Fibroblast of lung (primary cell): ENCODE measurements around the gene ZNF385D. TPM values are rescaled to one million over a fixed set of nuclear protein-coding genes. Genes with fewer than 3 reads are reported as not detected.
A peak's percentile ranks its signal among the peaks of the same experiment; 100 is the strongest.

Experiments
- DNase-seq, 2 donors: peaks; one replicate each; pipeline versions ENCODE4 v3.0.0 to v3.0.0-alpha.2; 2010; ENCODE audit warnings: low read depth in 2 of 2
- H2AFZ ChIP-seq: 2 replicates; pipeline ENCODE4 v1.5.1; 2012; ENCODE audit warnings: low read length, control low read depth, inconsistent platforms
- H3K27ac ChIP-seq: 2 replicates; pipeline ENCODE4 v1.5.1; 2011; ENCODE audit warnings: low read length, control low read depth; ENCODE audit not compliant: insufficient read depth
- H3K27me3 ChIP-seq: 2 replicates; pipeline ENCODE4 v1.5.1; 2011; ENCODE audit warnings: mild to moderate bottlenecking, low read length; ENCODE audit not compliant: control insufficient read depth, insufficient read depth
- H3K36me3 ChIP-seq: 2 replicates; pipeline ENCODE4 v1.5.1; 2011; ENCODE audit warnings: low read length; ENCODE audit not compliant: control insufficient read depth, insufficient read depth
- H3K4me1 ChIP-seq: 2 replicates; pipeline ENCODE4 v1.5.1; 2011; ENCODE audit warnings: low read length; ENCODE audit not compliant: control insufficient read depth, insufficient read depth; ENCODE audit errors: extremely low read depth
- H3K4me2 ChIP-seq: 2 replicates; pipeline ENCODE4 v1.5.1; 2011; ENCODE audit warnings: low read length, control low read depth; ENCODE audit not compliant: insufficient read depth; ENCODE audit errors: extremely low read depth
- H3K4me3 ChIP-seq, 4 experiments: fragments of 200-600 bp in 1 of 4; sonication (generic) in 1 of 4; replicated peaks in 1 of 4; 2 replicates each; pipeline ENCODE4 v1.5.1; 2011 to 2016; ENCODE audit warnings: low read length in 4 of 4, low read depth in 3 of 4, mild to moderate bottlenecking in 3 of 4, control low read depth in 2 of 4, inconsistent platforms in 1 of 4, mixed read lengths in 1 of 4; ENCODE audit not compliant: insufficient read depth in 1 of 4; ENCODE audit errors: control extremely low read depth in 1 of 4
- H3K79me2 ChIP-seq: 2 replicates; pipeline ENCODE4 v1.5.1; 2012; ENCODE audit warnings: mild to moderate bottlenecking, low read length, inconsistent platforms; ENCODE audit not compliant: control insufficient read depth, insufficient read depth
- H3K9ac ChIP-seq: 2 replicates; pipeline ENCODE4 v1.5.1; 2011; ENCODE audit warnings: mild to moderate bottlenecking, low read length, control low read depth; ENCODE audit not compliant: insufficient read depth
- H3K9me3 ChIP-seq: 2 replicates; pipeline ENCODE4 v1.5.1; 2012; ENCODE audit warnings: low read depth, low read length; ENCODE audit not compliant: control insufficient read depth, insufficient read depth
- H4K20me1 ChIP-seq: 2 replicates; pipeline ENCODE4 v1.5.1; 2011; ENCODE audit warnings: low read length; ENCODE audit not compliant: control insufficient read depth, insufficient read depth; ENCODE audit errors: extremely low read depth
- CTCF ChIP-seq, 2 donors: IDR thresholded peaks in 1 of 2; conservative IDR thresholded peaks in 1 of 2; 1 replicate in 1 of 2; 2 replicates in 1 of 2; pipeline ENCODE4 v1.5.1; 2011 to 2012; ENCODE audit warnings: low read length in 2 of 2, control low read depth in 1 of 2, inconsistent platforms in 1 of 2, low read depth in 1 of 2, mild to moderate bottlenecking in 1 of 2
- EZH2 ChIP-seq: IDR thresholded peaks from 2 replicates; pipeline ENCODE4 v1.5.1; 2012; ENCODE audit warnings: low read length, control low read depth, mild to moderate bottlenecking; ENCODE audit errors: missing control alignments
- polyA plus RNA-seq, 2 donors: library from polyadenylated mRNA; depleted of rRNA in 1 of 2; stranded (reverse) in 1 of 2; unstranded in 1 of 2; fragments of >200 nt; gene quantifications; 2 replicates each; pipeline ENCODE4 v1.2.1, GENCODE V29; 2011 to 2012; ENCODE audit warnings: missing spikeins in 1 of 2
- total RNA-seq: library from RNA; depleted of rRNA; stranded (reverse); fragments of >200 nt; gene quantifications from 2 replicates; pipeline ENCODE4 v1.2.1, GENCODE V29; 2014

ZNF385D gene
- total and polyA plus RNA-seq, 2 donors (not counting 1 experiment from before 2014, with no cell fraction given) = 0.83 to 1.9 TPM

GRCh38 chr3:21449738-21450137 is 301.3 kb downstream of the ZNF385D start:
- H4K20me1 ChIP-seq = no peaks in the 10 kb centered on the region

GRCh38 chr3:21447476-21448151 is 303.4 kb downstream of the ZNF385D start:
- no peaks in the 10 kb centered on the region for H3K79me2 ChIP-seq
- H3K36me3 ChIP-seq = no peaks in the 10 kb centered on the region
- no peaks in the 10 kb centered on the region for H3K27me3 ChIP-seq
- H3K4me1 ChIP-seq = no peaks in the 10 kb centered on the region
- H3K4me2 ChIP-seq = peak overlapping the region; percentile 69
- H3K27ac ChIP-seq = peak overlapping the region; percentile 69
- H3K9me3 ChIP-seq = no peaks in the 10 kb centered on the region
- peak; percentile 75 to 86 for DNase-seq
- H3K4me3 ChIP-seq = peak overlapping the region in 2 of 4 experiments; percentile 25 to 42
- no peak overlapping the region for H3K9ac ChIP-seq
- TF ChIP-seq EZH2 = no peak
- TF ChIP-seq CTCF (conservative IDR thresholded peaks at IDR 0.05 in 1 of 2, IDR thresholded peaks at IDR 0.05 in 1 of 2; ENCODE audit: low read depth in 1 of 2, low read length in 2 of 2) = no peak
- no peak overlapping the region for H2AFZ ChIP-seq
- no peaks in the 10 kb centered on the region for H4K20me1 ChIP-seq

More at GRCh38 chr3:21449738-21450137, 301.3 kb downstream of the ZNF385D start:
- Histone ChIP-seq H3K79me2 (no peaks in the 10 kb centered on the region), H3K27me3 (no peaks in the 10 kb centered on the region), H3K36me3 (no peaks in the 10 kb centered on the region), H3K4me1 (no peaks in the 10 kb centered on the region), H3K27ac (no peak overlapping the region), H3K4me3 (no peak overlapping the region), H3K9ac (no peak overlapping the region), H3K4me2 (no peak overlapping the region), H2AFZ (no peak overlapping the region), H3K9me3 (no peaks in the 10 kb centered on the region)
- DNase-seq = peak in 1 of 2 donors; percentile 17
- TF ChIP-seq CTCF (conservative IDR thresholded peaks at IDR 0.05 in 1 of 2, IDR thresholded peaks at IDR 0.05 in 1 of 2; ENCODE audit: low read depth in 1 of 2, low read length in 2 of 2) (no peak), EZH2 (no peak)

GRCh38 chr3:21446945-21447475 is 304.0 kb downstream of the ZNF385D start:
- H3K79me2 ChIP-seq = no peaks in the 10 kb centered on the region
- H2AFZ ChIP-seq = no peak overlapping the region
- H3K4me1 ChIP-seq = no peaks in the 10 kb centered on the region
- H3K27me3 ChIP-seq = no peaks in the 10 kb centered on the region
- H3K27ac ChIP-seq = peak overlapping the region; percentile 69
- H4K20me1 ChIP-seq = no peaks in the 10 kb centered on the region
- peak in 1 of 2 donors; percentile 16 for DNase-seq
- H3K36me3 ChIP-seq = no peaks in the 10 kb centered on the region
- H3K9me3 ChIP-seq = no peaks in the 10 kb centered on the region
- H3K9ac ChIP-seq = no peak overlapping the region
- H3K4me3 ChIP-seq = peak overlapping the region in 2 of 4 experiments; percentile 25 to 42
- TF ChIP-seq CTCF (conservative IDR thresholded peaks at IDR 0.05 in 1 of 2, IDR thresholded peaks at IDR 0.05 in 1 of 2; ENCODE audit: low read depth in 1 of 2, low read length in 2 of 2) (no peak), EZH2 (no peak)
- H3K4me2 ChIP-seq = peak overlapping the region; percentile 69
